ENCODE results near the gene CIITA. TPM values are rescaled to one million over a fixed set of nuclear protein-coding genes. Genes with fewer than 3 reads are reported as not detected.

The CIITA gene
- total RNA-seq, 1 donor from 2014 or later = 401 TPM

DNA sequence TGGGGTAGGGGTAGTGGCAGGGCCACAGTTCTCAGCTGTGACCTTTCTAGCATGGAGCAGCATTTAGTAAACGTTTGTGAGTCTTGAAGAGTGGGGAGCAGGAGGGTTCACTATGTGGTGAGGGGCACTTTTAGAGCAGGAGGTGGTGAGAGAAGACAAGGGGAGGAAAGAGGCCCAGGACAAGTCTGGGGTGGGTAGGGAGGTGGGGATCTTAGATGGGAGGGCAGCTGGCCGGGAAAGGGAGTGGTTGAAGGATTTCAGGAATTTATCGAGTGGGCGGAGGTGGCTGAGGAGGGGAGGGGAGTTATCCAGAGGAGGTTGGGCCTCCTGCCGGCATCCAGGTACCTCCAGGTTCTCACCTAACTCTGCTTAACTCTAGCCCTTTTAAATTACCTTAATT, 69.3 kb downstream of the CIITA start:
- ChIA-PET CTCF (interaction anchor here (0.7 kb wide), 2 partner anchors 9 kb away, joined by 3 read pairs; no protein-coding TSS in a partner anchor), POLR2A (no interaction called here)
- no peaks in the 10 kb centered on the region for H3K9me3 Mint-ChIP-seq
- peak overlapping the region; percentile 21 for H3K27ac Mint-ChIP-seq
- intact Hi-C loops (cut with micrococcal nuclease) = loop anchor here (5.0 to 10.0 kb wide), 4 partner anchors 652 to 1858 kb away; partner anchors contain the start of genes CPPED1, GSPT1 and ZC3H7A
- H3K27me3 Mint-ChIP-seq = no peaks in the 10 kb centered on the region
- DNase-seq (no peak), ATAC-seq (ENCODE audit: low read depth) (no peak)
- peak overlapping the region; percentile 89 for H3K4me3 Mint-ChIP-seq
- no peak for TF ChIP-seq CTCF (IDR thresholded peaks at IDR 0.05)
- peaks cover 7% of the 10 kb centered on the region for H3K36me3 Mint-ChIP-seq (ENCODE audit: low read depth)
- H3K4me1 Mint-ChIP-seq = peaks cover 81% of the 10 kb centered on the region

- Mint-ChIP-seq H3K27ac (peak overlapping the region; percentile 72), H3K27me3 (no peaks in the 10 kb centered on the region), H3K4me1 (peaks cover 79% of the 10 kb centered on the region), H3K36me3 (ENCODE audit: low read depth) (peaks cover 4% of the 10 kb centered on the region), H3K4me3 (peak overlapping the region; percentile 44), H3K9me3 (no peaks in the 10 kb centered on the region)
- ATAC-seq (ENCODE audit: low read depth) (no peak), DNase-seq (no peak)
- CTCF ChIA-PET = no interaction called here
- POLR2A ChIA-PET = interaction anchor here (1.1 to 4.2 kb wide), 4 partner anchors 16 to 308 kb away, joined by 4 to 35 read pairs (median 18); partner anchors contain the start of gene SOCS1
- intact Hi-C loops (cut with micrococcal nuclease) = loop anchor here (5.0 to 10.0 kb wide), 4 partner anchors 652 to 1858 kb away; partner anchors contain the start of genes CPPED1, GSPT1 and ZC3H7A
- TF ChIP-seq CTCF (IDR thresholded peaks at IDR 0.05) = no peak
These were observed 70.3 kb downstream of the CIITA start for GRCh38 chr16:10947211-10947787.

GRCh38 chr16:10949424-10949970, 72.5 kb downstream of the CIITA start:
- H3K4me3 Mint-ChIP-seq = peak overlapping the region; percentile 75
- peak overlapping the region; percentile 94 for H3K27ac Mint-ChIP-seq
- ChIA-PET CTCF (interaction anchor here (0.5 to 4.3 kb wide), 12 partner anchors 8 to 741 kb away, joined by 3 to 19 read pairs (median 4); partner anchors contain the start of gene CIITA), POLR2A (interaction anchor here (0.6 to 4.2 kb wide), 17 partner anchors 8 to 305 kb away, joined by 3 to 35 read pairs (median 4); partner anchors contain the start of genes CIITA, NUBP1 and SOCS1)
- ATAC-seq (ENCODE audit: low read depth) = peak; percentile 95
- H3K4me1 Mint-ChIP-seq = peaks cover 70% of the 10 kb centered on the region
- peaks cover 4% of the 10 kb centered on the region for H3K36me3 Mint-ChIP-seq (ENCODE audit: low read depth)
- peak; percentile 74 for DNase-seq
- intact Hi-C loops (cut with micrococcal nuclease) = loop anchor here (1.0 to 10.0 kb wide), 6 partner anchors 16 to 1855 kb away; partner anchors contain the start of genes CPPED1, GSPT1 and ZC3H7A
- H3K9me3 Mint-ChIP-seq = no peaks in the 10 kb centered on the region
- no peaks in the 10 kb centered on the region for H3K27me3 Mint-ChIP-seq
- no peak for TF ChIP-seq CTCF (IDR thresholded peaks at IDR 0.05)

GRCh38 chr16:10950393-10950792, 73.4 kb downstream of the CIITA start:
- Mint-ChIP-seq H3K36me3 (ENCODE audit: low read depth) (peaks cover 4% of the 10 kb centered on the region), H3K27me3 (no peaks in the 10 kb centered on the region), H3K9me3 (no peaks in the 10 kb centered on the region), H3K27ac (peak overlapping the region; percentile 94), H3K4me3 (no peak overlapping the region), H3K4me1 (peaks cover 71% of the 10 kb centered on the region)
- intact Hi-C loops (cut with micrococcal nuclease) = no loop called here
- TF ChIP-seq CTCF (IDR thresholded peaks at IDR 0.05) = no peak
- ChIA-PET POLR2A (interaction anchor here (0.6 to 4.2 kb wide), 8 partner anchors 12 to 765 kb away, joined by 3 to 35 read pairs (median 6); partner anchors contain the start of genes NUBP1 and SOCS1), CTCF (interaction anchor here (0.5 to 4.3 kb wide), 6 partner anchors 13 to 457 kb away, joined by 3 to 19 read pairs (median 6); no protein-coding TSS in a partner anchor)
- no peak for DNase-seq
- no peak for ATAC-seq (ENCODE audit: low read depth)

DNA sequence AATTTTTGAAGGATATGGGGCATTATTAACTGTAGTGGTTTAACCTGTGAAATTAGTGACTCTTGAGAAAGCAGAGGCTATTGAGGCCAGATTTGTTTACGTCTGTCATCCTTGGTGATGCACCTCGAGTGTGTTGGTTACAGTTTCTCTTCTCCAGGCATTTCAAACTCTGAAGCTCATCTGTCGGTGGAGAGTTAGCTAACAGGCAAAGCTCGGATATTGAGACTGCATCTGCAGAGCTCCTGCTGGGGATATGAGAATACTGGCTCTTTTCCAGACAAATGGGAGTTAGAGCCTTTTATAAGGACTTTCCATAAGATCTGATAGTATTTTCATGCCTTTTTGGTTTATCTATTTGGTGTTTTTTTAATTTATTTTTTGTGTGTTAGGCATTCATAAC, 74.0 kb downstream of the CIITA start:
- ChIA-PET CTCF (interaction anchor here (0.7 to 4.3 kb wide), 6 partner anchors 12 to 456 kb away, joined by 3 to 19 read pairs (median 6); no protein-coding TSS in a partner anchor), POLR2A (interaction anchor here (3.3 to 4.2 kb wide), 2 partner anchors 13 to 304 kb away, joined by 20 to 35 read pairs; partner anchors contain the start of gene SOCS1)
- H3K27ac Mint-ChIP-seq = no peak overlapping the region
- H3K9me3 Mint-ChIP-seq = no peaks in the 10 kb centered on the region
- H3K27me3 Mint-ChIP-seq = no peaks in the 10 kb centered on the region
- no peak for TF ChIP-seq CTCF (IDR thresholded peaks at IDR 0.05)
- intact Hi-C loops (cut with micrococcal nuclease) = no loop called here
- DNase-seq (no peak), ATAC-seq (ENCODE audit: low read depth) (no peak)
- peaks cover 4% of the 10 kb centered on the region for H3K36me3 Mint-ChIP-seq (ENCODE audit: low read depth)
- H3K4me1 Mint-ChIP-seq = peaks cover 70% of the 10 kb centered on the region
- H3K4me3 Mint-ChIP-seq = no peak overlapping the region
